Epidermal melanocyte (primary cell): ENCODE data around the gene LRRC19.

Experiments used
- DNase-seq: peaks from one replicate; pipeline ENCODE4 v3.0.0; 2011; ENCODE audit warnings: low spot score; ENCODE audit not compliant: insufficient read length

Gene LRRC19

DNA sequence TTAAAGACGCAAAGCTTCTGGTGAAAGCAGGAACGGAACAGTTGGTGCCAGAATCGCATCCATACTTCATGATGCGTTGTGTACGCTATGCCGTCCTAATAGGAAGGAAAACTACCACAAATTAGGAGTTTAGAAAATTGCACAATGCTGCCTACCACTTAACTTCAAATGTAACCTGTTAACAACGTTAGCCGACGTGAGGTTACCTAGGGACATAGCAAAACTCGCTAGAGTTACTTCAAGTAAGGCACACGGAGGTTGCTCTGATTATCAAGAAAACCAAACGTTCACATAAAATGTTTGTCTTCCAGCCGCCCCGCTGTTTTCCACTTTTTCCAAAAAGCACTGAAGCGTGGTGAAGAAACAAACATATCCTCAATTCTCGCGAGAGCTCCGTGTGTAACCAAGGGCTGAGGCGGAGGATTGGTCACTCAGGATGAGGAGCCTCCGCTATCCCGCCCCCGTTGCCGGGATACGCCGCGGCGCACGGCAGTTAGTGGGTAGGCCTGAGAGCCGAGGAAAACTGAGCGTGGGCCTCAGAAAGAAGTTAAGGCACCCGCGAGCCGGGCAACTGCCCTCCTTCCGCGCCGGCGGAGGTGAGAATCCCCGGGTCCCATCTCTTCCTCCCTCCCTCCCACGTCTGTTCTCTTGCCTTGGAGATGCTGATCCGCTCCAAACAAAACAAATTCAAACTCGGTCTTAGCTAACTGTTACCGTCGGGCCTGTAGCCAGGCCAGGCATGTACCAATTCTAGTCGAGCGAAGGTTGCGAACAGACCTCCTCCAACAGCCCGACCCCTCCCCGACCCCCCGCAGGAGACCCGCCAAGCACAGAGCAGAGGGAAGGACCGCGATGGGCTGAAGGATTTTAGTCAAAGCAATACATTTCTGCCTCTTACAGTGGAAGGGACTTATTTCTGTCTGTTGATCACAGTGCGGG lies 49.3 kb downstream of the LRRC19 start, which contains the start of gene IFT74:
Gene IFT74 (plus strand): TSS at position 492 of the 939 bp plus-strand sequence. CDS start 5,556 bp downstream, outside the sequence.
- peak; percentile 96 for DNase-seq

DNA sequence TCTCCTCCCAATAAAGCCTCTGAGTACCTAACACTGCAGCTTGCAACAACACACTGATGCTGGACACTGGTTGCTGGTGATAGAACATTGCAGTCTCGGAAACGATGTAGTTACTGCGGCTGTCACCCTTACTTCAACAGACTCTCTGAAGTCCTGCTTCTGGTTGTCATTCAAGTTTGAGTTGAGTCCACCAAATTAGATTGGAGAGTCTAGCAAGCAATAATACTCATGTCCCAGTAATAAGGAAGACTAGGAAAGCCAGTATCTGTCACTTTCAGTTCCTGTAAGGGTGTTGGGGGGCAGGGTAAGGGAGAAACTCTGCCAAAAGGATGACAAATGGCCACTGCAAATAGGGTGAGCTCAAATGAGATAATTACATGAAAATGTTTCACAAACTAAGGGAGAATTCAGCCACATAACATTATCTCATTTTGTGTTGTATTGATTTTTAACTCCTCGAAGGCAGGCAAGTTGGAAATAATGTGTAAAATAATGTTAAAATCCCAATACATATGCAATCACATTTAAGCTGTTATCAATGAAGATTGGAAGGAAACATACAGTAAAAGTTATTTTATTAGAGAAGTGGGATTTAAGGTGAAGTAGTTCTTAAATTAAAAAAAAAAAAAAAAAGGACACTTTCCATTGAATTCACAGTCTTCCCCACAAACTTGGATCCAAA lies 50.1 kb downstream of the LRRC19 start:
- DNase-seq = no peak

DNA sequence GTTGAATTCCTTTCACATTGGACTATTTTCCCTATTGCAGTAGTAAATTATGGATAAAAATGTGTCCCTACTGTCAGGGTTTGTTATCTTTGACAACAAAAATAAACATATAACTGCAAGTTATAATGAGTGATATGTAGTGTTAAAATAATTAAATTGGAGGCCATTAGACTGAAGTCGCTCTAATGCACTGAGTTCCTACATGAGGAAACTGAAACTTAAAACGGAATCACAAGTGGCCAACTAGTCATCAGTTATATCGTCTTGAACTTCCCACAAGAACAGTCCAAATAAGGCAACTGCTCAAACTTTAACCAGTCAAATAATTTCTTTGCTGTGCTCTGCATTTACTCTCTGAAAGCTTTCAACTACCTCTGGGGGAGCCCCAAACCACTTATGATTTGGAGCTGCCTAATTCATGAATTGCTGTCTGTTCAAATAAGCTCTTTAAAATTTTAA lies 51.4 kb downstream of the LRRC19 start:
- no peak for DNase-seq

DNA sequence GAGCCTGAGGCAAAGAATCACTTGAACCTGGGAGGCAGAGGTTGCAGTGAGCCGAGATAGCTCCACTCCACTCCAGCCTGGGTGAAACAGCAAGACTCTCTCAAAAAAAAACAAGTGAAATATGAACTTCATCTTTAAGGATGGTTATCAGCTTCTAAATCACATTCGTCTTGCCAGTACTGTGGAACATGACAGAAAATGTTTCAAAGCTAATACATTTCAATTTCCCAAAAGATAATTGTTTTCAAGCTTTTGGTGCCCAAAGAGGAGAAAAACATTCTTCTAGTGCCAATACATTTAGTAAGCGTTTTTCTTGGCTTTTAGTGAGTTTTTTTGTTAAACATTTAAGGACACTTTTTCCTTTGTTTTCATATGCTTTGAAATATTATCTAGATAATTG lies 53.7 kb downstream of the LRRC19 start:
- DNase-seq = no peak

DNA sequence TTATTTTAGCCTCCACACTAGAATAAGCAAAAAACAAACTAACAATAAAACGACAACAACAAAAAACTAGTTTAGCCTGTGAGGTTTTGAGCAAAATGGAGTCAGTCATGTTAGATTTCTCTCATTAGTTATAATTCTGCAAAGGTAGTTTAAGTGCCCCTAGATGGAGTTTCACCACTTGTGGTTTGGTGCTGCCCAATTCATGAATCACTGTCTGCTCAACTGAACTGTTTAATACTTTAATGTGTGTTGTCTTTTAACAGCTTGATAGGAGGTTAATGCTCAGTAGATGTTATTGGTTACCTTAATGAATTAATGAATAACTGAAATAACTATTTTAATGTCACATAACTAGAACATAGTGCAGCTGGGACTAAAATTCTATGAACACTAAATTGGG lies 55.0 kb downstream of the LRRC19 start:
- no peak for DNase-seq

DNA sequence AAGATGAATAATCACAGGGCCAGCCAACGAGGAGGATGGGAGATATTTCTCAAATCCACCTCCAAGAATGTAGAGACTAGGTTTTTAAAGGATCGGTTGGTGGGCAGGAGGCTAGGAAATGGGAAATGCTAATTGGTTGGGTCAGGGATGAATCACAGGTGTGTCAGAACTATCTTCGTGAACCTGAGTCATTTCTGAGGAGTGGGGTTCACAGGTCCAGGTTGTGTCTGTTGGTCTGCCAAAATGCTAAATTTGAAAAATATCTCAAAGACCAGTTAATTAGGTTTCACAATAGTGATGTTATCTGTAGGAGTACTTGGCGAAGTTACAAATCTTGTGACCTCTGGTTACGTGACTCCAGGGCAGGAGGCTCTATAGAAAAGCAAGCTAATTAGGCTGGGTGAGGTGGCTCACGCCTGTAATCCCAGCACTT lies 55.8 kb downstream of the LRRC19 start:
- no peak for DNase-seq

DNA sequence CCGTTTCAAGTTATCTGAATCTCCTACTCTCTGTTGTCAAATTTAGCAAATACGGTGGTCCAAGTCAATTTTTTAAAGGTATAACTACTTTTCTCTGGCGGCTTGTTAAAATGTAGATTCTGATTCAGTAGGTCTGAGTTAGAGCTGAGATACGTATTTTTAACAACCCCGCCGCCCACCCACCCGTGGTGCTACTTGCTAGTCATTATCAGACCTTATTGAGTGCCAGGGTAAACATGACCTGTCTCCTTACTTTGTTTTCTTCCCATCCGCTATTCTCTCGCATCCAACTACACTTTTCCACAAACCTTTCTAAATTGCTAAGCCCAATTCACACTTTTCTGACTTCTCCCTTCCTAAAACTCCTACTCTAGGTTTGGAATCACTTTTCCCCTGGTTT lies 57.7 kb downstream of the LRRC19 start:
- DNase-seq = no peak

DNA sequence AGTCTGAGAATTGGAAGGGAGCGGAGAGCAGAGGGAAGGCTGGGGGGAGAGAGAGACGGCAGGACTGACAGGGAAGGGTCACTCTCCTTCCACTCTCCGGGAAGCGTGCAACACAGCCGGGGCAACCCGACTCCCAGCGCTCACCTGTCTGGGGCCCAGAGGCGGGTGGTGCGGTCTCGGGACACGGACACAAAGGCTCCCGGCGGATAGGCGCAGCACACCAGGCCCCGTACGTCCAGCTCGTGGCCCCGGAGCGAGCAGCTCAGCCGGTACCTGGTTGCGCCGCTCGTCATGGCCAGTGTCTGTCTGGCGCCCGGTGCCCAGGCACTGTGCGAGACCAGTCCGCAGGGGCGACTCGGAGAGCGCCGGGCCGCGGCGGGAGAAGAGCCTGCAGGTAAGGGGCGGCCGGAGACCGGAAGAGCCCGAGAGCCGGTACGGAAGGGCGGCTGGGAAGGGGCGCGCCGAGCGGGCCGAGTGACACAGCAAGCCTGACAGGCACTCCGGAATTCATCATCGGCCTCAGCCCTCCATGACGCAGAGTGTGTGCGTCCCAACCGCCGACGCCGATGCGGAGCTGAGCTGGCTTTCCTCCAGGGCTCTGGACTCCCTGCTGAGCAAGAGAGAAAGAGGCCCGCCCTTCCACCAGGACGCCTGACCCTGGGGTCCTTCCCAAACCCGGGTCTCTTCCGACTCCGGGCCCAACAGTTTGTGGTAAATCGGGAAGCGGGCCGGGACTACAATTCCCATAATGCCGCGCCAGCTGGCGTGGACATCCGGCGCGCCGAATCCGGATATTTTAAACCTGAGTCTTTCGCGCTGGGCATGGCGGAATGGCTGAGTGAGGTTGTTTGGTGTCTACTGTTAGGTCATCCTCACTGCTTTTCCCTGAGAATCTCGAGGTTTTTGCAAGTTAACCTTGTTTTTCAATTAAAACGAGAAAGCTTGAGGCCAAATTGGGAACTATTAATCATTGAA lies 58.4 kb downstream of the LRRC19 start, which contains the start of gene PLAA:
Gene PLAA (minus strand): TSS at position 490 of the 975 bp plus-strand sequence. CDS start 197 bp downstream, at position 293.
- peak; percentile 83 for DNase-seq

DNA sequence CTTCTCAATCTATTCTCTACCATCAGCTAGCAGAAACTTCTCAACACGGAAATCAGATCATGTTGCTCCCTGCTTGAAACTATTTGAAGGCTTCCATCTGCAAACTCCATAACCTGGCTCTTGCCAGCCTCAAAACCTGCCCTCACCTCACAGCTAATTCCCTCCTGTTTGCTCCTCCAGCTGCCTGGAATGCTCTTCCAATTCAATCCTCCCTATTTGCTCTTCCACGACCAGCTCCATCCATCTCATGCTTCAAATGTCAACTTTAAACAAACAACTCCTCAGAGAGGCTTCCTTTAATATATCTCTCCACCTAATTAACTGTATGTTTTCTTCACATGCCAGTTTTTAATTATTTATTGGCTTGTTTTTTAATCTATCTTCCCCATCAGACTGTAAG lies 59.9 kb downstream of the LRRC19 start:
- DNase-seq = no peak
